Skin epidermis (tissue), 12 donors: Measurements from ENCODE around the gene TMEM121B.
A peak's percentile ranks its signal among the peaks of the same experiment; 100 is the strongest.

Source experiments
- H3K27ac ChIP-seq, 21 experiments: fragments of 200-600 bp; sonication (generic) in 11 of 21; one replicate each; pipeline ENCODE4 v1.5.0; 2020; ENCODE audit warnings: mild to moderate bottlenecking in 3 of 21, inconsistent platforms in 2 of 21, moderate library complexity in 2 of 21
- H3K4me3 ChIP-seq, 7 experiments: fragments of 200-600 bp; sonication (generic) in 2 of 7; one replicate each; pipeline ENCODE4 v1.5.0; 2020; ENCODE audit warnings: inconsistent platforms in 2 of 7, mild to moderate bottlenecking in 2 of 7, moderate library complexity in 1 of 7

The TMEM121B gene

GRCh38 chr22:17114898-17115235 is 6.3 kb downstream of the TMEM121B start:
- Histone ChIP-seq H3K4me3 (no peak overlapping the region), H3K27ac (no peak overlapping the region)

- H3K27ac ChIP-seq, result no peak overlapping the region
Measured at GRCh38 chr22:17114173-17114897, 6.8 kb downstream of the TMEM121B start.

GRCh38 chr22:17113600-17113999 is 7.6 kb downstream of the TMEM121B start:
- no peak overlapping the region for H3K27ac ChIP-seq

More at GRCh38 chr22:17114173-17114897, 6.8 kb downstream of the TMEM121B start:
- H3K4me3 ChIP-seq, result no peak overlapping the region

GRCh38 chr22:17112491-17113042 is 8.6 kb downstream of the TMEM121B start:
- no peak overlapping the region for H3K27ac ChIP-seq
- H3K4me3 ChIP-seq, result no peak overlapping the region

More at GRCh38 chr22:17113600-17113999, 7.6 kb downstream of the TMEM121B start:
- H3K4me3 ChIP-seq, result no peak overlapping the region

GRCh38 chr22:17110791-17111550 is 10.2 kb downstream of the TMEM121B start:
- Histone ChIP-seq H3K4me3 (no peak overlapping the region), H3K27ac (no peak overlapping the region)

GRCh38 chr22:17109976-17110375 is 11.2 kb downstream of the TMEM121B start:
- Histone ChIP-seq H3K27ac (no peak overlapping the region), H3K4me3 (no peak overlapping the region)

- no peak overlapping the region for H3K4me3 ChIP-seq
- H3K27ac ChIP-seq, result no peak overlapping the region
Measured at GRCh38 chr22:17109113-17109865, 11.9 kb downstream of the TMEM121B start.

GRCh38 chr22:17108256-17109112 is 12.7 kb downstream of the TMEM121B start:
- H3K4me3 ChIP-seq, result no peak overlapping the region
- peak overlapping the region in 4 of 21 experiments; percentile 1 to 76 (median 38) for H3K27ac ChIP-seq

- Histone ChIP-seq H3K27ac (peak overlapping the region in 7 of 21 experiments; percentile 1 to 76 (median 19)), H3K4me3 (no peak overlapping the region)
Measured at GRCh38 chr22:17107547-17107810, 13.7 kb downstream of the TMEM121B start.

GRCh38 chr22:17106785-17107546 is 14.2 kb downstream of the TMEM121B start:
- Histone ChIP-seq H3K27ac (peak overlapping the region in 8 of 21 experiments; percentile 1 to 76 (median 40)), H3K4me3 (no peak overlapping the region)

GRCh38 chr22:17106161-17106784 is 14.9 kb downstream of the TMEM121B start:
- H3K27ac ChIP-seq, result peak overlapping the region in 7 of 21 experiments; percentile 2 to 76 (median 33)
- H3K4me3 ChIP-seq, result no peak overlapping the region

GRCh38 chr22:17105143-17106129 is 15.7 kb downstream of the TMEM121B start:
- Histone ChIP-seq H3K27ac (peak overlapping the region in 2 of 21 experiments; percentile 66 to 76), H3K4me3 (no peak overlapping the region)

GRCh38 chr22:17104336-17104935 is 16.7 kb downstream of the TMEM121B start:
- H3K4me3 ChIP-seq, result no peak overlapping the region
- H3K27ac ChIP-seq, result no peak overlapping the region

GRCh38 chr22:17103351-17103750 is 17.8 kb downstream of the TMEM121B start:
- Histone ChIP-seq H3K27ac (no peak overlapping the region), H3K4me3 (no peak overlapping the region)

- Histone ChIP-seq H3K27ac (peak overlapping the region in 2 of 21 experiments; percentile 10 to 18), H3K4me3 (no peak overlapping the region)
Measured at GRCh38 chr22:17102297-17102667, 18.9 kb downstream of the TMEM121B start.

- Histone ChIP-seq H3K27ac (peak overlapping the region in 2 of 21 experiments; percentile 10 to 18), H3K4me3 (no peak overlapping the region)
Measured at GRCh38 chr22:17101475-17102296, 19.5 kb downstream of the TMEM121B start.
